HepG2 (cell line): ENCODE data around the gene CBFA2T2. TPM values are rescaled to one million over a fixed set of nuclear protein-coding genes. Genes with fewer than 3 reads are reported as not detected.

Experiments used
- AGO2 ChIP-seq: fragments of 200-400 bp; formaldehyde crosslinking; optimal IDR thresholded peaks from 2 replicates; pipeline ENCODE3; 2017; ENCODE audit warnings: mild to moderate bottlenecking, low read depth, low read length, moderate library complexity
- CREB1 ChIP-seq, 2 experiments: fragments of 450-650 bp in 1 of 2; IDR thresholded peaks; 2 replicates each; pipeline ENCODE4 v1.6.1; 2016 to 2017; ENCODE audit warnings: control low read depth in 1 of 2, mild to moderate bottlenecking in 1 of 2, missing compliant biosample characterization in 1 of 2, missing genetic modification characterization in 1 of 2
- GATA4 ChIP-seq: sonication (generic); IDR thresholded peaks from 2 replicates; pipeline ENCODE4 v1.6.1; 2016; ENCODE audit warnings: antibody characterized with exemption, low read depth, borderline replicate concordance
- JUNB ChIP-seq: sonication (generic); formaldehyde crosslinking; IDR thresholded peaks from 2 replicates; pipeline ENCODE4 v1.8.0; 2022; ENCODE audit warnings: missing genetic modification reagents, mild to moderate bottlenecking, borderline replicate concordance
- MBD4 ChIP-seq: IDR thresholded peaks from 2 replicates; pipeline ENCODE4 v1.6.1; 2012; ENCODE audit warnings: low read length, inconsistent platforms, borderline replicate concordance
- MTERF4 ChIP-seq: sonication (generic); formaldehyde crosslinking; IDR thresholded peaks from 2 replicates; pipeline ENCODE4 v1.8.0; 2023; ENCODE audit warnings: mild to moderate bottlenecking, missing genetic modification reagents
- NONO ChIP-seq, 2 experiments: fragments of 450-650 bp in 1 of 2; sonication (generic) in 1 of 2; formaldehyde crosslinking in 1 of 2; IDR thresholded peaks in 1 of 2; conservative IDR thresholded peaks in 1 of 2; 2 replicates each; pipeline versions ENCODE4 v1.6.1 to v1.8.0; 2017 to 2022; ENCODE audit warnings: mild to moderate bottlenecking in 1 of 2, missing genetic modification reagents in 1 of 2, moderate library complexity in 1 of 2
- RBM39 ChIP-seq: fragments of 200-400 bp; formaldehyde crosslinking; IDR thresholded peaks from one replicate; pipeline ENCODE4 v1.6.1; 2018; ENCODE audit warnings: antibody characterized with exemption, mild to moderate bottlenecking, low read depth, low read length; ENCODE audit not compliant: poor library complexity, severe bottlenecking
- SUZ12 ChIP-seq: fragments of 150-350 bp; IDR thresholded peaks from 2 replicates; pipeline ENCODE4 v1.6.1; 2014; ENCODE audit warnings: low read depth, low read length
- U2AF1 ChIP-seq: fragments of 200-400 bp; formaldehyde crosslinking; optimal IDR thresholded peaks from 2 replicates; pipeline ENCODE3; 2017; ENCODE audit warnings: mild to moderate bottlenecking, low read depth, low read length
- ZEB1 ChIP-seq: IDR thresholded peaks from 2 replicates; pipeline ENCODE4 v1.6.1; 2012; ENCODE audit warnings: mild to moderate bottlenecking, low read depth, inconsistent platforms; ENCODE audit not compliant: insufficient replicate concordance
- ZFP91 ChIP-seq: sonication (generic); formaldehyde crosslinking; IDR thresholded peaks from 2 replicates; pipeline ENCODE4 v1.9.0; 2022; ENCODE audit warnings: missing genetic modification reagents, mild to moderate bottlenecking, borderline replicate concordance
- ZNF101 ChIP-seq: sonication (generic); formaldehyde crosslinking; IDR thresholded peaks from 2 replicates; pipeline ENCODE4 v1.4.0; 2020; ENCODE audit warnings: mild to moderate bottlenecking, low read depth, missing genetic modification reagents, borderline replicate concordance
- ZNF33B ChIP-seq: sonication (generic); formaldehyde crosslinking; IDR thresholded peaks from 2 replicates; pipeline ENCODE4 v1.5.1; 2020; ENCODE audit warnings: mild to moderate bottlenecking, missing genetic modification reagents
- ZSCAN25 ChIP-seq: sonication (generic); formaldehyde crosslinking; IDR thresholded peaks from 2 replicates; pipeline ENCODE4 v1.8.0; 2022; ENCODE audit warnings: mild to moderate bottlenecking, missing genetic modification reagents
- ZSCAN30 ChIP-seq: sonication (generic); formaldehyde crosslinking; IDR thresholded peaks from 2 replicates; pipeline ENCODE4 v1.5.0; 2020; ENCODE audit warnings: mild to moderate bottlenecking, missing genetic modification reagents
- polyA plus RNA-seq, 8 experiments: library from polyadenylated mRNA; depleted of rRNA in 3 of 8; stranded (reverse) in 7 of 8; unstranded in 1 of 8; fragments of >200 nt; fragmentation: Illumina TruSeq in 4 of 8; extraction: Trizol in 4 of 8; gene quantifications; 2 replicates each; pipeline versions ENCODE4 v1.2.1 to v1.2.3, GENCODE V29; 2011 to 2016; ENCODE audit warnings: low read depth in 4 of 8, missing spikeins in 1 of 8, mixed read lengths in 1 of 8; ENCODE audit not compliant: insufficient read depth in 1 of 8
- total RNA-seq, 5 experiments: library from RNA; depleted of rRNA; stranded (reverse); fragments of >200 nt; fragmentation: Illumina TruSeq; extraction: Trizol; gene quantifications; 2 replicates each; pipeline ENCODE4 v1.2.3, GENCODE V29; 2016; ENCODE audit warnings: low read depth in 1 of 5
- TF ChIP-seq, protein P1 (sequence below): sonication (generic); formaldehyde crosslinking; IDR thresholded peaks from 2 replicates; pipeline ENCODE4 v1.5.1; 2020; ENCODE audit warnings: mild to moderate bottlenecking, missing genetic modification reagents, moderate library complexity
- TF ChIP-seq, protein P2 (sequence below): sonication (generic); formaldehyde crosslinking; IDR thresholded peaks from 2 replicates; pipeline ENCODE4 v1.5.1; 2020; ENCODE audit warnings: missing genetic modification reagents, mild to moderate bottlenecking, borderline replicate concordance

CBFA2T2 gene
- total and polyA plus RNA-seq, 2 of the 13 experiments (the other 11 are each of a cell fraction or from before 2014, with no cell fraction given) = 6.3 to 21.2 TPM

DNA sequence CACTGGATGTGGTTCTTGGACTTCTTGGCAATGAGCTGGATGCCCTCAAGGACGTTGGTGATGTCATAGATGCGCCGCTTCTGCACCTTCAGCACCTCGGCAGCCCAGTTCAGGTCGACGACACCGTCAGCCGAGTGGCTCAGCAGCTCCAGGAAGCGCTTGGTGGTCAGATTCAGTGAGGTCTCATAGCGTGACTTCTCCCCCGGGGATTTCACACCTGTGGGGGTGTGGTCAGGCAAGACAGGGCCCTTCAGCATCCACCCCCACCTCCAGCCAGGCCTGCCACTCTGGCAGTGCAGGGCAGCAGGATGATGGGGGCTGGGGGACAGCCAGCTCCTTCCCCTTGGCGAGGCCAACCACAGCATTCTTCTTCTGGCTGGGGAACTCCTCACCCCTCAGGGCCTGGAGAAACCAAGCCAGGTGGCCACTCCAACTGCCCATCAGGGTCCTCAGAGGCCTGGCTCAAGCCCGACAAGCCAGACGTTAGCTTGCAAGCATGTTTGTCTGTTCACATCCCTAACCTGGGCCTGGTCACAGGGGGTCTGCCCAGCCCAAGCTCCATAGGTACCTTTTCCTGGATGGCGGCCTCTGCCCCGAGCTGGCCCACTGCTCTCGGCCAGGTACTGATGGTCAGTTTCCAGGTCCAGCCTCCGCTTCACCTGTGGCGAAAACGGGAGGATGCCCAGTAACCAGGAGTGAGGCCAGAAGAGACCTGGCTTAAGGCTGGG lies 190.0 kb downstream of the CBFA2T2 start (continued):
- TF ChIP-seq ZFP91 (CRISPR knock-in tag) (0 out of 2 replicates have a peak, but pooled peaks have one; percentile 22), GATA4 (no peak), SUZ12 (no peak), ZEB1 (no peak), U2AF1 (no peak), AGO2 (peak; percentile 75), ZSCAN30 (CRISPR knock-in tag) (no peak), NONO (IDR thresholded peaks at IDR 0.05) (no peak), NONO (CRISPR knock-in tag; conservative IDR thresholded peaks at IDR 0.05) (0 out of 2 replicates have a peak, but pooled peaks have one; percentile 32), RBM39 (no peak), JUNB (CRISPR knock-in tag) (no peak), CREB1 (IDR thresholded peaks at IDR 0.05) (peak; percentile 37; the same call in 1 of the 2 replicates), CREB1 (CRISPR knock-in tag; IDR thresholded peaks at IDR 0.05) (no peak), ZSCAN25 (CRISPR knock-in tag) (no peak), MBD4 (no peak), ZNF33B (CRISPR knock-in tag) (no peak), ZNF101 (CRISPR knock-in tag) (no peak), MTERF4 (no peak)
- TF ChIP-seq, protein P1, sequence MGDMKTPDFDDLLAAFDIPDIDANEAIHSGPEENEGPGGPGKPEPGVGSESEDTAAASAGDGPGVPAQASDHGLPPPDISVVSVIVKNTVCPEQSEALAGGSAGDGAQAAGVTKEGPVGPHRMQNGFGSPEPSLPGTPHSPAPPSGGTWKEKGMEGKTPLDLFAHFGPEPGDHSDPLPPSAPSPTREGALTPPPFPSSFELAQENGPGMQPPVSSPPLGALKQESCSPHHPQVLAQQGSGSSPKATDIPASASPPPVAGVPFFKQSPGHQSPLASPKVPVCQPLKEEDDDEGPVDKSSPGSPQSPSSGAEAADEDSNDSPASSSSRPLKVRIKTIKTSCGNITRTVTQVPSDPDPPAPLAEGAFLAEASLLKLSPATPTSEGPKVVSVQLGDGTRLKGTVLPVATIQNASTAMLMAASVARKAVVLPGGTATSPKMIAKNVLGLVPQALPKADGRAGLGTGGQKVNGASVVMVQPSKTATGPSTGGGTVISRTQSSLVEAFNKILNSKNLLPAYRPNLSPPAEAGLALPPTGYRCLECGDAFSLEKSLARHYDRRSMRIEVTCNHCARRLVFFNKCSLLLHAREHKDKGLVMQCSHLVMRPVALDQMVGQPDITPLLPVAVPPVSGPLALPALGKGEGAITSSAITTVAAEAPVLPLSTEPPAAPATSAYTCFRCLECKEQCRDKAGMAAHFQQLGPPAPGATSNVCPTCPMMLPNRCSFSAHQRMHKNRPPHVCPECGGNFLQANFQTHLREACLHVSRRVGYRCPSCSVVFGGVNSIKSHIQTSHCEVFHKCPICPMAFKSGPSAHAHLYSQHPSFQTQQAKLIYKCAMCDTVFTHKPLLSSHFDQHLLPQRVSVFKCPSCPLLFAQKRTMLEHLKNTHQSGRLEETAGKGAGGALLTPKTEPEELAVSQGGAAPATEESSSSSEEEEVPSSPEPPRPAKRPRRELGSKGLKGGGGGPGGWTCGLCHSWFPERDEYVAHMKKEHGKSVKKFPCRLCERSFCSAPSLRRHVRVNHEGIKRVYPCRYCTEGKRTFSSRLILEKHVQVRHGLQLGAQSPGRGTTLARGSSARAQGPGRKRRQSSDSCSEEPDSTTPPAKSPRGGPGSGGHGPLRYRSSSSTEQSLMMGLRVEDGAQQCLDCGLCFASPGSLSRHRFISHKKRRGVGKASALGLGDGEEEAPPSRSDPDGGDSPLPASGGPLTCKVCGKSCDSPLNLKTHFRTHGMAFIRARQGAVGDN = peak; percentile 30; the same call in 1 of the 2 replicates
- TF ChIP-seq, protein P2, sequence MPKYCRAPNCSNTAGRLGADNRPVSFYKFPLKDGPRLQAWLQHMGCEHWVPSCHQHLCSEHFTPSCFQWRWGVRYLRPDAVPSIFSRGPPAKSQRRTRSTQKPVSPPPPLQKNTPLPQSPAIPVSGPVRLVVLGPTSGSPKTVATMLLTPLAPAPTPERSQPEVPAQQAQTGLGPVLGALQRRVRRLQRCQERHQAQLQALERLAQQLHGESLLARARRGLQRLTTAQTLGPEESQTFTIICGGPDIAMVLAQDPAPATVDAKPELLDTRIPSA (CRISPR knock-in tag) = no peak
